Upper lobe of left lung (tissue), 4 donors: ENCODE measurements around the gene DPP4.

Experiments
- EP300 ChIP-seq, 4 donors: sonication (generic); formaldehyde crosslinking; IDR thresholded peaks; one replicate each; pipeline ENCODE4 v1.5.1; 2017; ENCODE audit warnings: antibody characterized with exemption in 4 of 4, control low read depth in 2 of 4
- POLR2A ChIP-seq, 4 donors: fragments of 450-650 bp; IDR thresholded peaks; one replicate each; pipeline ENCODE4 v1.5.1; 2016 to 2017; ENCODE audit warnings: antibody characterized with exemption in 4 of 4, mild to moderate bottlenecking in 2 of 4
- POLR2AphosphoS5 ChIP-seq, 2 donors: sonication (generic); formaldehyde crosslinking; IDR thresholded peaks; one replicate each; pipeline ENCODE4 v1.5.1; 2017; ENCODE audit warnings: antibody characterized with exemption in 2 of 2
- TF ChIP-seq, protein P1 (sequence below), 6 experiments: fragments of 450-650 bp in 4 of 6; fragments of 200-600 bp in 2 of 6; sonication (generic) in 2 of 6; IDR thresholded peaks; one replicate each; pipeline ENCODE4 v1.5.1; 2016 to 2019; ENCODE audit warnings: antibody characterized with exemption in 6 of 6

DNA sequence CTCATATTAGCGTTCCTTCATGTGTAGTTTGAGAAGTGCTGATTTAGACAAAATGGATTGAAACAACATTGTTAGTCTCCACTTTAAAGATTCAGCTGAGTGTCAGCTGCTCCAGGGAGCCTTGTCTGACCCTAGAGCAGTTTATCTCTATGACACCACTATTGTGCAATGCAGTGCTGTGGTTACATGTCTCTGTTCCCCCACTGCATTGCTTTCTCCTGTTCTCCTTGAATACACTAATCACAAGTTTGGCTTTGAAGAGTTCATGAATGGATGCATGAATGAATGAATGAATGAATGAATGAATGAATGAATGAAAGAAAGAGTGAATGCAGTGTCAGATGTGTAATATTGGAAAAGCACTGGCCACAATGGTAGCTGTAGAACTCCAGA, 39.8 kb upstream of the DPP4 start:
- TF ChIP-seq POLR2A (IDR thresholded peaks at IDR 0.05), result no peak
- TF ChIP-seq, protein P1, sequence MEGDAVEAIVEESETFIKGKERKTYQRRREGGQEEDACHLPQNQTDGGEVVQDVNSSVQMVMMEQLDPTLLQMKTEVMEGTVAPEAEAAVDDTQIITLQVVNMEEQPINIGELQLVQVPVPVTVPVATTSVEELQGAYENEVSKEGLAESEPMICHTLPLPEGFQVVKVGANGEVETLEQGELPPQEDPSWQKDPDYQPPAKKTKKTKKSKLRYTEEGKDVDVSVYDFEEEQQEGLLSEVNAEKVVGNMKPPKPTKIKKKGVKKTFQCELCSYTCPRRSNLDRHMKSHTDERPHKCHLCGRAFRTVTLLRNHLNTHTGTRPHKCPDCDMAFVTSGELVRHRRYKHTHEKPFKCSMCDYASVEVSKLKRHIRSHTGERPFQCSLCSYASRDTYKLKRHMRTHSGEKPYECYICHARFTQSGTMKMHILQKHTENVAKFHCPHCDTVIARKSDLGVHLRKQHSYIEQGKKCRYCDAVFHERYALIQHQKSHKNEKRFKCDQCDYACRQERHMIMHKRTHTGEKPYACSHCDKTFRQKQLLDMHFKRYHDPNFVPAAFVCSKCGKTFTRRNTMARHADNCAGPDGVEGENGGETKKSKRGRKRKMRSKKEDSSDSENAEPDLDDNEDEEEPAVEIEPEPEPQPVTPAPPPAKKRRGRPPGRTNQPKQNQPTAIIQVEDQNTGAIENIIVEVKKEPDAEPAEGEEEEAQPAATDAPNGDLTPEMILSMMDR (IDR thresholded peaks at IDR 0.05), result no peak
- TF ChIP-seq POLR2AphosphoS5 (IDR thresholded peaks at IDR 0.05), result peak; percentile 26 to 40
- TF ChIP-seq EP300 (IDR thresholded peaks at IDR 0.05), result peak in 1 of 4 donors; percentile 20
